Upper lobe of left lung (tissue), 4 donors: ENCODE results near the gene NOS1AP.

Experiments used
- CTCF ChIP-seq, 6 experiments: fragments of 450-650 bp in 4 of 6; fragments of 200-600 bp in 2 of 6; sonication (generic) in 2 of 6; IDR thresholded peaks; one replicate each; pipeline ENCODE4 v1.5.1; 2016 to 2019; ENCODE audit warnings: antibody characterized with exemption in 6 of 6
- EP300 ChIP-seq, 4 donors: sonication (generic); formaldehyde crosslinking; IDR thresholded peaks; one replicate each; pipeline ENCODE4 v1.5.1; 2017; ENCODE audit warnings: antibody characterized with exemption in 4 of 4, control low read depth in 2 of 4
- POLR2A ChIP-seq, 4 donors: fragments of 450-650 bp; IDR thresholded peaks; one replicate each; pipeline ENCODE4 v1.5.1; 2016 to 2017; ENCODE audit warnings: antibody characterized with exemption in 4 of 4, mild to moderate bottlenecking in 2 of 4
- POLR2AphosphoS5 ChIP-seq, 2 donors: sonication (generic); formaldehyde crosslinking; IDR thresholded peaks; one replicate each; pipeline ENCODE4 v1.5.1; 2017; ENCODE audit warnings: antibody characterized with exemption in 2 of 2

- TF ChIP-seq CTCF (IDR thresholded peaks at IDR 0.05), result no peak
- TF ChIP-seq POLR2A (IDR thresholded peaks at IDR 0.05), result no peak
- TF ChIP-seq EP300 (IDR thresholded peaks at IDR 0.05), result no peak
- no peak for TF ChIP-seq POLR2AphosphoS5 (IDR thresholded peaks at IDR 0.05)
Measured at GRCh38 chr1:162291000-162291399, 221.5 kb downstream of the NOS1AP start.
